GM12878 (cell line): ENCODE results near the gene SRGAP1. TPM values are rescaled to one million over a fixed set of nuclear protein-coding genes. Genes with fewer than 3 reads are reported as not detected.

Experiments
- ATAC-seq: fragments of 200-7000 bp; cut with Tn5 transposase; 3 replicates; pipeline ENCODE4 v1.9.1; 2020; ENCODE audit warnings: mild to moderate bottlenecking, moderate library complexity
- BruUV-seq: library from RNA; stranded (reverse); fragments of 400-500 nt; replicated peaks from 2 replicates; lab custom pipeline; 2021; lab: Mats Ljungman, UMichigan
- CTCF ChIA-PET: fragments of 300-600 bp; sonication (Branson Sonifier 250); formaldehyde crosslinking; extraction: SDS; loops from one replicate; lab custom pipeline; 2021; ENCODE audit warnings: inconsistent platforms; lab: Yijun Ruan, JAX
- POLR2A ChIA-PET: fragments of 350-600 bp; formaldehyde crosslinking; extraction: SDS; loops from one replicate; lab custom pipeline; 2021; ENCODE audit warnings: inconsistent platforms; lab: Charles Lee
- RAD21 ChIA-PET: fragments of 300-600 bp; sonication (Branson Sonifier 250); formaldehyde crosslinking; loops from one replicate; lab custom pipeline; 2023; ENCODE audit warnings: antibody characterized with exemption; ENCODE audit not compliant: unreplicated experiment; lab: Charles Lee
- SMC1A ChIA-PET: fragments of 300-600 bp; sonication (Branson Sonifier 250); formaldehyde crosslinking; loops from one replicate; lab custom pipeline; 2023; ENCODE audit not compliant: unreplicated experiment, uncharacterized antibody; lab: Charles Lee
- DNase-seq: peaks from one replicate; pipeline ENCODE4 v3.0.0-alpha.2; 2011; ENCODE audit warnings: low read depth, low spot score
- FAIRE-seq: peaks from 3 replicates; lab custom pipeline; 2011; peaks lifted over from hg19 to GRCh38; lab: Jason Lieb, UNC
- H2AFZ ChIP-seq: 2 replicates; pipeline ENCODE4 v1.6.0; 2011; ENCODE audit warnings: low read depth, low read length, control low read depth; ENCODE audit not compliant: control insufficient read depth
- H3K27ac ChIP-seq: 2 replicates; pipeline ENCODE4 v1.5.1; 2011; ENCODE audit warnings: control low read depth; ENCODE audit not compliant: control insufficient read depth, insufficient read depth
- H3K27me3 ChIP-seq, 2 experiments: replicated peaks in 1 of 2; 2 replicates each; pipeline versions ENCODE4 v1.6.0 to v1.6.1; 2011; ENCODE audit warnings: low read length in 1 of 2; ENCODE audit not compliant: control insufficient read depth in 2 of 2, insufficient read depth in 2 of 2
- H3K36me3 ChIP-seq, 2 experiments: 2 replicates each; pipeline ENCODE4 v1.5.1; 2011; ENCODE audit warnings: low read length in 1 of 2; ENCODE audit not compliant: control insufficient read depth in 2 of 2, insufficient read depth in 2 of 2
- H3K4me1 ChIP-seq: 2 replicates; pipeline ENCODE4 v1.6.1; 2011; ENCODE audit warnings: mild to moderate bottlenecking, low read length, moderate library complexity, mixed read lengths; ENCODE audit not compliant: control insufficient read depth, insufficient read depth
- H3K4me2 ChIP-seq: 2 replicates; pipeline ENCODE4 v1.6.0; 2011; ENCODE audit warnings: control low read depth; ENCODE audit not compliant: control insufficient read depth, insufficient read depth
- H3K4me3 ChIP-seq: fragments of 200-600 bp; sonication (generic); 2 replicates; pipeline ENCODE4 v1.5.1; 2016
- H3K79me2 ChIP-seq: 2 replicates; pipeline ENCODE4 v1.6.0; 2011; ENCODE audit warnings: low read length; ENCODE audit not compliant: control insufficient read depth, insufficient read depth
- H3K9ac ChIP-seq: 2 replicates; pipeline ENCODE4 v1.8.0; 2011; ENCODE audit warnings: low read length, control low read depth, mixed read lengths; ENCODE audit not compliant: control insufficient read depth, insufficient read depth
- H3K9me3 ChIP-seq: replicated peaks from 3 replicates; pipeline ENCODE4 v1.5.1; 2011; ENCODE audit warnings: mild to moderate bottlenecking, low read length; ENCODE audit not compliant: control insufficient read depth, insufficient read depth
- H4K20me1 ChIP-seq: 2 replicates; pipeline ENCODE4 v1.6.0; 2011; ENCODE audit not compliant: control insufficient read depth, insufficient read depth
- CBX3 ChIP-seq: fragments of 200-600 bp; sonication (generic); IDR thresholded peaks from 2 replicates; pipeline ENCODE4 v1.6.1; 2016; ENCODE audit warnings: low read depth, borderline replicate concordance
- ETV6 ChIP-seq, 2 experiments: fragments of 450-650 bp in 1 of 2; IDR thresholded peaks in 1 of 2; conservative IDR thresholded peaks in 1 of 2; 2 replicates each; pipeline ENCODE4 v1.6.1; 2014; ENCODE audit warnings: antibody characterized with exemption in 1 of 2, borderline replicate concordance in 1 of 2, low read depth in 1 of 2, mild to moderate bottlenecking in 1 of 2, moderate library complexity in 1 of 2
- HDAC6 ChIP-seq: fragments of 200-600 bp; sonication (generic); IDR thresholded peaks from one replicate; pipeline ENCODE4 v1.8.0; 2017; ENCODE audit warnings: antibody characterized with exemption; ENCODE audit not compliant: unreplicated experiment
- JUNB ChIP-seq: IDR thresholded peaks from 2 replicates; pipeline ENCODE4 v1.6.1; 2016; ENCODE audit warnings: antibody characterized with exemption, mild to moderate bottlenecking
- JUND ChIP-seq: IDR thresholded peaks from 2 replicates; pipeline ENCODE4 v1.6.1; 2012; ENCODE audit warnings: low read depth, mild to moderate bottlenecking, low read length, improper control_type of control experiment, moderate library complexity
- KAT2A ChIP-seq: conservative IDR thresholded peaks from 2 replicates; pipeline ENCODE4 v1.6.1; 2011; ENCODE audit warnings: low read depth, low read length; ENCODE audit not compliant: control insufficient read depth
- NBN ChIP-seq: fragments of 450-650 bp; IDR thresholded peaks from 2 replicates; pipeline ENCODE4 v1.6.1; 2016
- RB1 ChIP-seq: fragments of 450-650 bp; formaldehyde crosslinking; IDR thresholded peaks from 2 replicates; pipeline ENCODE4 v1.6.1; 2017; ENCODE audit warnings: mild to moderate bottlenecking, borderline replicate concordance
- RBBP5 ChIP-seq: fragments of 200-600 bp; sonication (generic); conservative IDR thresholded peaks from 2 replicates; pipeline ENCODE4 v1.6.1; 2016
- TARDBP ChIP-seq: IDR thresholded peaks from 2 replicates; pipeline ENCODE4 v1.6.1; 2016; ENCODE audit warnings: borderline replicate concordance
- whole genome bisulfite sequencing: methylation state at CpG from one replicate; pipeline ENCODE4 v1.1.6; 2016; ENCODE audit warnings: low lambda C conversion rate; ENCODE audit not compliant: insufficient replicate concordance, insufficient coverage; ENCODE audit errors: missing lambda C conversion rate; 5-methylcytosine and 5-hydroxymethylcytosine counted together
- in situ Hi-C: fragments of 300-500 bp; cut with MboI; formaldehyde crosslinking; loops from 9 replicates; pipeline ENCODE4 v1.14.3; 2018; ENCODE audit warnings: mixed read lengths
- intact Hi-C: fragments of 100-400 bp; cut with micrococcal nuclease; formaldehyde crosslinking; loops from one replicate; pipeline ENCODE4 v1.14.2; 2022; ENCODE audit not compliant: unreplicated experiment
- polyA plus RNA-seq, 11 experiments: library from polyadenylated mRNA; depleted of rRNA in 4 of 11; unstranded in 6 of 11; stranded (reverse) in 5 of 11; fragments of >200 nt; fragmentation: Nextera tagmentation in 4 of 11; fragmentation: Illumina TruSeq in 1 of 11; extraction: Ambion mirVana in 4 of 11; extraction: Trizol in 1 of 11; gene quantifications; 1 replicate in 1 of 11; 2 replicates in 10 of 11; pipeline versions ENCODE4 v1.2.1 to v1.2.3, GENCODE V29; 2011 to 2016; ENCODE audit warnings: inconsistent platforms in 2 of 11, missing spikeins in 2 of 11, low read depth in 1 of 11
- total RNA-seq, 4 experiments: library from RNA; depleted of rRNA in 3 of 4; stranded (reverse); fragments of >200 nt in 3 of 4; fragmentation: Illumina TruSeq in 1 of 4; extraction: Trizol in 1 of 4; gene quantifications; 2 replicates each; pipeline versions ENCODE4 v1.2.1 to v1.2.3, GENCODE V29; 2013 to 2021
- TF ChIP-seq, protein P1 (sequence below), 3 experiments: IDR thresholded peaks in 2 of 3; conservative IDR thresholded peaks in 1 of 3; 2 replicates each; pipeline ENCODE4 v1.5.1; 2011; ENCODE audit warnings: low read depth in 3 of 3, low read length in 3 of 3, mild to moderate bottlenecking in 3 of 3, control low read depth in 2 of 3, moderate library complexity in 2 of 3, inconsistent platforms in 1 of 3, mixed read lengths in 1 of 3; ENCODE audit not compliant: control insufficient read depth in 2 of 3, insufficient read depth in 1 of 3; ENCODE audit errors: extremely low read depth in 1 of 3

The SRGAP1 gene
- total and polyA plus RNA-seq, 10 of the 15 experiments (the other 5 are each of a cell fraction or from before 2014, with no cell fraction given), result 0.16 to 0.85 (median 0.46) TPM

DNA sequence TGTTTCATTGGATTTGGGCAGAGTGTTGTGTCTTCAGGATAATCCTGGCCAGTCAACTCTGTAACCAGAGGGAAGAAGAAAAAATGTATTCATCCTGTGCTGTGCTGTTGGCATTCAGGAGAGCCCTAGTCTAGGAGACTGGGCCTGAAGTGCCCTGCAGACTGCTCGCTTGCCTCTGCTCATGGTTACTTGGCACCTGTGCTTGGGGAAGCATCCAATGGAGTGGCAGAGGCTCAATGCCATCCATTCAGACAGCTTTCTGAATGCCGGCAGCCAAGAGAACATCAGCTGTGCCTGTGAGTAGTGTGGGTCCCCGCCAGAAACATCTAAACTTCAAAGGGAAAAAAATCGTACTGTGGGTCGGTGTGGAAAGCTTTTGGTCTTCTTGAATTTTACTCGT is 124.2 kb downstream of the SRGAP1 start:
- Histone ChIP-seq H3K4me1 (no peaks in the 10 kb centered on the region), H3K9ac (no peak overlapping the region), H3K9me3 (no peaks in the 10 kb centered on the region), H3K36me3 (no peaks in the 10 kb centered on the region), H3K4me2 (no peak overlapping the region), H3K79me2 (no peaks in the 10 kb centered on the region), H4K20me1 (no peaks in the 10 kb centered on the region), H3K27ac (no peak overlapping the region)
- ChIA-PET CTCF (no interaction called here), POLR2A (no interaction called here), RAD21 (no interaction called here)
- ATAC-seq (no peak), FAIRE-seq (no peak)
- in situ Hi-C loops, result no loop called here
- WGBS, result 45% methylated on average over 6 of the region's 6 CpGs
- no peak for TF ChIP-seq NBN
- no peak for TF ChIP-seq CBX3
- TF ChIP-seq ETV6 (conservative IDR thresholded peaks at IDR 0.05 in 1 of 2, IDR thresholded peaks at IDR 0.05 in 1 of 2; ENCODE audit: borderline replicate concordance in 1 of 2, low read depth in 1 of 2), result no peak
- TF ChIP-seq RB1, result no peak
- TF ChIP-seq JUNB, result no peak
- TF ChIP-seq TARDBP, result no peak
- TF ChIP-seq RBBP5, result no peak
- no peak for TF ChIP-seq HDAC6
- TF ChIP-seq, protein P1, sequence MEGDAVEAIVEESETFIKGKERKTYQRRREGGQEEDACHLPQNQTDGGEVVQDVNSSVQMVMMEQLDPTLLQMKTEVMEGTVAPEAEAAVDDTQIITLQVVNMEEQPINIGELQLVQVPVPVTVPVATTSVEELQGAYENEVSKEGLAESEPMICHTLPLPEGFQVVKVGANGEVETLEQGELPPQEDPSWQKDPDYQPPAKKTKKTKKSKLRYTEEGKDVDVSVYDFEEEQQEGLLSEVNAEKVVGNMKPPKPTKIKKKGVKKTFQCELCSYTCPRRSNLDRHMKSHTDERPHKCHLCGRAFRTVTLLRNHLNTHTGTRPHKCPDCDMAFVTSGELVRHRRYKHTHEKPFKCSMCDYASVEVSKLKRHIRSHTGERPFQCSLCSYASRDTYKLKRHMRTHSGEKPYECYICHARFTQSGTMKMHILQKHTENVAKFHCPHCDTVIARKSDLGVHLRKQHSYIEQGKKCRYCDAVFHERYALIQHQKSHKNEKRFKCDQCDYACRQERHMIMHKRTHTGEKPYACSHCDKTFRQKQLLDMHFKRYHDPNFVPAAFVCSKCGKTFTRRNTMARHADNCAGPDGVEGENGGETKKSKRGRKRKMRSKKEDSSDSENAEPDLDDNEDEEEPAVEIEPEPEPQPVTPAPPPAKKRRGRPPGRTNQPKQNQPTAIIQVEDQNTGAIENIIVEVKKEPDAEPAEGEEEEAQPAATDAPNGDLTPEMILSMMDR (IDR thresholded peaks at IDR 0.05 in 2 of 3, conservative IDR thresholded peaks at IDR 0.05 in 1 of 3; ENCODE audit: control insufficient read depth in 2 of 3, extremely low read depth in 1 of 3, insufficient read depth in 1 of 3, low read depth in 3 of 3, low read length in 3 of 3), result no peak
- TF ChIP-seq JUND, result no peak
- no peak for TF ChIP-seq KAT2A
- TF ChIP-seq, all 136 proteins: peak for 0
- SMC1A ChIA-PET, result interaction anchor here (0.7 to 1.0 kb wide), 2 partner anchors 15 to 21 kb away, joined by 3 read pairs; no protein-coding TSS in a partner anchor
- intact Hi-C loops, result no loop called here
- H2AFZ ChIP-seq, result no peak overlapping the region
- no TSS peak for BruUV-seq
- H3K27me3 ChIP-seq, result no peaks in the 10 kb centered on the region; a peak in 1 of 4 replicates
- no peak for DNase-seq
- H3K4me3 ChIP-seq, result no peak overlapping the region
